GM21367 (cell line): ENCODE data around the gene XDH.

Source experiments
- ATAC-seq: cut with Tn5 transposase; IDR thresholded peaks from one replicate; pipeline ENCODE4 v1.9.1; 2021; ENCODE audit not compliant: unreplicated experiment

The XDH gene

GRCh38 chr2:31404302-31404701 is 10.2 kb downstream of the XDH start:
- ATAC-seq, result no peak

- ATAC-seq, result no peak
These were observed 12.2 kb downstream of the XDH start for GRCh38 chr2:31402388-31402787.

- ATAC-seq, result no peak
These were observed 13.0 kb downstream of the XDH start for GRCh38 chr2:31401580-31401979.

- no peak for ATAC-seq
These were observed 15.7 kb downstream of the XDH start for GRCh38 chr2:31398881-31399280.

GRCh38 chr2:31397094-31397493 is 17.4 kb downstream of the XDH start:
- ATAC-seq, result no peak

- ATAC-seq, result no peak
These were observed 24.2 kb downstream of the XDH start for GRCh38 chr2:31390324-31390723.

GRCh38 chr2:31388736-31389135 is 25.8 kb downstream of the XDH start:
- ATAC-seq, result no peak

- ATAC-seq, result no peak
These were observed 26.7 kb downstream of the XDH start for GRCh38 chr2:31387850-31388249.

- no peak for ATAC-seq
These were observed 27.9 kb downstream of the XDH start for GRCh38 chr2:31386648-31387047.

GRCh38 chr2:31386172-31386571 is 28.4 kb downstream of the XDH start:
- no peak for ATAC-seq

- no peak for ATAC-seq
These were observed 29.7 kb downstream of the XDH start for GRCh38 chr2:31384771-31385276.

GRCh38 chr2:31384351-31384750 is 30.2 kb downstream of the XDH start:
- ATAC-seq, result no peak

GRCh38 chr2:31383471-31384153 is 30.9 kb downstream of the XDH start:
- no peak for ATAC-seq

GRCh38 chr2:31382452-31383120 is 32.0 kb downstream of the XDH start:
- ATAC-seq, result no peak

- ATAC-seq, result no peak
These were observed 32.9 kb downstream of the XDH start for GRCh38 chr2:31381601-31382000.

GRCh38 chr2:31380243-31380642 is 34.3 kb downstream of the XDH start:
- ATAC-seq, result no peak

GRCh38 chr2:31379747-31380146 is 34.8 kb downstream of the XDH start:
- ATAC-seq, result no peak

GRCh38 chr2:31378791-31379501 is 35.6 kb downstream of the XDH start:
- no peak for ATAC-seq

- no peak for ATAC-seq
These were observed 36.2 kb downstream of the XDH start for GRCh38 chr2:31378389-31378788.

GRCh38 chr2:31373127-31373526 is 41.4 kb downstream of the XDH start:
- ATAC-seq, result no peak

- ATAC-seq, result no peak
These were observed 42.4 kb downstream of the XDH start for GRCh38 chr2:31372097-31372496.

- ATAC-seq, result no peak
These were observed 42.9 kb downstream of the XDH start for GRCh38 chr2:31371691-31372090.
